A549 treated with GW870086 at 1 μM for 4 hours (cell line): ENCODE data around the gene ZBTB7C. TPM values are rescaled to one million over a fixed set of nuclear protein-coding genes. Genes with fewer than 3 reads are reported as not detected.

Source experiments
- total RNA-seq: library from RNA; stranded (reverse); fragments of 200-300 nt; extraction: Qiagen RNA extraction; gene quantifications from 5 replicates; pipeline ENCODE4 v1.2.3, GENCODE V29; 2022; ENCODE audit warnings: low read depth

The ZBTB7C gene
- total RNA-seq = 0.12 to 0.33 TPM (median 0.19 TPM) in 5 replicates

DNA sequence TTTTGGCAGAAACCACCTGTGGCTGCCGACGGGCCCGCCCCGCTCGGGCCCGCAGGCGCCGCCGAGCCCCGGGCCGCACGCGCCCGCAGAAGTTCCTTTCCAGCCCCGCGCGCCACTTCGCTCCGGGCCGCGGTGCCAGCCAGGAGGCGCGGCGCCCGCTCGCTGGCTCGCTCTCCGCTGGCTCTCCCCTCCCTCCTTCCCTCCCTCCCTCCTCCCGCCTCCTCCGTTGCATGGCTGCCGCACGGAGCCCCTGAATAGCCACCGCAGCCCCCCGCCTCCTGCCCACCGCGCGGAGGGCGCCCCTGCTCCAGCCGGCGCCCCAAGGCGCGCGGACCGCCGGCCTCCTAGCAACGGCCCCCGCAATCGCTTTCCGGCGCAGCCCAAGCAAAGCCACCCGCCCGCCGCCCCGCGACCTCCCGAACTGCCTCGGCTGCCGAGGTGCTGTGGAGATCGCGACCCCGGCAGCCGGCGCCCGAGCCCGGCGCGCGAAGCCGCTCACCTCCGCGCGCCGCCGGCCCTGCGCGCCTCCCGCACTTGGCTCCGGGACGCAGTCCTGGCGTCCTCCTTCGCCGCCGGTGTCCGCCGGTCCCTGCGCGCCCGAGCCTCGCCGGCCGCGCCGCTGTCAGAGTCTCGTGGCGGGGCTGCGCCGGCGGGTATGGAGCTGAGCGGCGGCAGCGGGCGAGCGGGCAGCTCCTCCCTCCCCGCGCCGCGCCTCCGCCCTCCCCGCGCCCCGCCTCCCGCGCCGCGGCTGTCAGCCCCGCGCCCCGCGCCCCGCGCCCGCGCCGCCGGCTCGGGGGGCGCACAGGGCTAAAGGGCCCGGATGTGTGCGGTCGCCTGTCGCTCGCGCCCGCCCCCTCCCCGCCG lies at the start of gene ZBTB7C:
Gene ZBTB7C, minus strand, starts transcription at position 657 of the 864 bp plus-strand sequence.

Other genes with a start within 250 kb of the ZBTB7C start
- gene CTIF, start 129.6 kb upstream of the ZBTB7C start, total RNA-seq = 13.3 to 15.7 TPM (median 13.5 TPM) in 5 replicates